Tibial artery (tissue), 4 donors: Measurements from ENCODE around the gene TRAPPC14.

ENCODE experiments used
- DNase-seq, 2 donors: peaks; one replicate each; pipeline ENCODE4 v3.0.0-alpha.2; 2019
- H3K27ac ChIP-seq, 2 donors: fragments of 200-600 bp; sonication (generic) in 1 of 2; 1 replicate in 1 of 2; 2 replicates in 1 of 2; pipeline ENCODE4 v1.5.1; 2018 to 2019; ENCODE audit warnings: mild to moderate bottlenecking in 1 of 2
- H3K27me3 ChIP-seq, 2 donors: fragments of 200-600 bp; sonication (generic) in 1 of 2; one replicate each; pipeline versions ENCODE4 v1.5.1 to v1.6.0; 2016 to 2019
- H3K36me3 ChIP-seq, 3 donors: fragments of 200-600 bp; sonication (generic) in 2 of 3; one replicate each; pipeline ENCODE4 v1.5.1; 2016 to 2019; ENCODE audit warnings: mild to moderate bottlenecking in 2 of 3
- H3K4me1 ChIP-seq, 4 donors: fragments of 200-600 bp; sonication (generic) in 2 of 4; 1 replicate in 3 of 4; 2 replicates in 1 of 4; pipeline ENCODE4 v1.5.1; 2016 to 2019
- H3K4me3 ChIP-seq, 2 donors: fragments of 200-600 bp; sonication (generic) in 1 of 2; 1 replicate in 1 of 2; 2 replicates in 1 of 2; pipeline ENCODE4 v1.5.1; 2018 to 2019; ENCODE audit warnings: mild to moderate bottlenecking in 2 of 2
- H3K9me3 ChIP-seq, 3 donors: fragments of 200-600 bp; sonication (generic) in 1 of 3; one replicate each; pipeline ENCODE4 v1.5.1; 2016 to 2019
- intact Hi-C: fragments of 100-400 bp; cut with DNase I; formaldehyde crosslinking; loops from one replicate; pipeline ENCODE4 v1.15.0; 2023; ENCODE audit warnings: low total_unique reads
- TF ChIP-seq, protein P1 (sequence below), 2 experiments: fragments of 200-600 bp in 1 of 2; fragments of 450-650 bp in 1 of 2; IDR thresholded peaks; one replicate each; pipeline ENCODE4 v1.5.1; 2017 to 2019; ENCODE audit warnings: antibody characterized with exemption in 2 of 2, mild to moderate bottlenecking in 1 of 2, moderate library complexity in 1 of 2

TRAPPC14 gene

DNA sequence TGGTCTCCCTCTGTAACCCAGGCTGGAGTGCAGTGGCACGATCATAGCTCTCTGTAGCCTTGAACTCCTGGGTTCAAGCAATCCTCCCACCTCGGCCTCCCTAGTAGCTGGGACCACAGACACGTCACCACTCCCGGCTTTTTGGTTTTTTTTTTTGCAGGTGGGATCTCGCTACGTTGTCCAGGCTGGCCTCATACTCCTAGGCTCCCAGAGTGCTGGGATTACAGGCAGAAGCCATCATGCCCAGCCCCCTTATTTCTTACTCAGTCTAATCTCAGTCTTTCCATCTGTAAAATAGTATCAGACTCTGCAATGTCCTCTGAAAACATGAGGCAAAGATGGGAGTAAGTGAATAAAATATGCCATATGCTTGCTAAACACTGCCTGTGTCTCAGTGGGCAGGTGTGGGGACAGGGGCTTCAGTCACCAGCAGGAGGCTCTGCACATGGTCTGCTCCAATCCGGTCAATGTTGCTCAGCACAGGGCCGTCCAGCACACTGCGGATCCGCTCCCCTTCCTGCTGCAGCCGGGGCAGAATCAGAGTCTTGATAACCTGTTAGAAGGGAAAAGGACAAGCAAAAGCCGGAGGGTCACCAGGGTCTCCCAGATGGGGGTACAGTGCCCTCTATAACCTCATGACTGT, 48.9 kb downstream of the TRAPPC14 start:
- TF ChIP-seq, protein P1, sequence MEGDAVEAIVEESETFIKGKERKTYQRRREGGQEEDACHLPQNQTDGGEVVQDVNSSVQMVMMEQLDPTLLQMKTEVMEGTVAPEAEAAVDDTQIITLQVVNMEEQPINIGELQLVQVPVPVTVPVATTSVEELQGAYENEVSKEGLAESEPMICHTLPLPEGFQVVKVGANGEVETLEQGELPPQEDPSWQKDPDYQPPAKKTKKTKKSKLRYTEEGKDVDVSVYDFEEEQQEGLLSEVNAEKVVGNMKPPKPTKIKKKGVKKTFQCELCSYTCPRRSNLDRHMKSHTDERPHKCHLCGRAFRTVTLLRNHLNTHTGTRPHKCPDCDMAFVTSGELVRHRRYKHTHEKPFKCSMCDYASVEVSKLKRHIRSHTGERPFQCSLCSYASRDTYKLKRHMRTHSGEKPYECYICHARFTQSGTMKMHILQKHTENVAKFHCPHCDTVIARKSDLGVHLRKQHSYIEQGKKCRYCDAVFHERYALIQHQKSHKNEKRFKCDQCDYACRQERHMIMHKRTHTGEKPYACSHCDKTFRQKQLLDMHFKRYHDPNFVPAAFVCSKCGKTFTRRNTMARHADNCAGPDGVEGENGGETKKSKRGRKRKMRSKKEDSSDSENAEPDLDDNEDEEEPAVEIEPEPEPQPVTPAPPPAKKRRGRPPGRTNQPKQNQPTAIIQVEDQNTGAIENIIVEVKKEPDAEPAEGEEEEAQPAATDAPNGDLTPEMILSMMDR (IDR thresholded peaks at IDR 0.05): no peak
- Histone ChIP-seq H3K27ac (no peak overlapping the region), H3K4me3 (no peak overlapping the region), H3K9me3 (no peaks in the 10 kb centered on the region), H3K27me3 (no peaks in the 10 kb centered on the region), H3K36me3 (peaks cover 42 to 98% (median 79%) of the 10 kb centered on the region in 3 donors), H3K4me1 (no peaks in the 10 kb centered on the region)
- DNase-seq: no peak
- intact Hi-C loops: no loop called here

DNA sequence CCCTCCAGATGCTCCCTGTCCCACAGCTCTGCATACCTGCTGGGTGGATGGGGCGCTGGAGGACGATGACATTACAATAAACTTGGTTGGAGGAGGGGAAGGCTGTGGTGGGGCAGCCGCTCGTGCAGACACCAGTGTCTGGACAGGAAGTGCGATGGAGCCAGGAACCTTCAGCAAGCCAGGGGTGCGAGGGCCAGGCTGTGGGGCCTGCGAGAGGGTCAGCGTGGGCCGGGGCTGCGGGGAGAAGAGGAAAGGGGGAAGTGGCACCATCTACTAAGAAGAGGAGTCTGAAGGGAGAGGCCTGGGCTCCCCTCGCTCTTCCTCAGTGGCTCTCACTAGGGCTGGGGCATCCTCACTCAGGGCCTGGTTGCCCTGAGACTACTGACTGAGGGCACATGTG, 50.6 kb downstream of the TRAPPC14 start:
- Histone ChIP-seq H3K27ac (no peak overlapping the region), H3K36me3 (peaks cover 43 to 99% (median 73%) of the 10 kb centered on the region in 3 donors), H3K4me3 (no peak overlapping the region), H3K4me1 (peaks cover 0 to 1% (median under 1%) of the 10 kb centered on the region in 4 donors), H3K9me3 (no peaks in the 10 kb centered on the region), H3K27me3 (no peaks in the 10 kb centered on the region)
- TF ChIP-seq, protein P1 (IDR thresholded peaks at IDR 0.05): no peak
- no peak for DNase-seq
- intact Hi-C loops: no loop called here

DNA sequence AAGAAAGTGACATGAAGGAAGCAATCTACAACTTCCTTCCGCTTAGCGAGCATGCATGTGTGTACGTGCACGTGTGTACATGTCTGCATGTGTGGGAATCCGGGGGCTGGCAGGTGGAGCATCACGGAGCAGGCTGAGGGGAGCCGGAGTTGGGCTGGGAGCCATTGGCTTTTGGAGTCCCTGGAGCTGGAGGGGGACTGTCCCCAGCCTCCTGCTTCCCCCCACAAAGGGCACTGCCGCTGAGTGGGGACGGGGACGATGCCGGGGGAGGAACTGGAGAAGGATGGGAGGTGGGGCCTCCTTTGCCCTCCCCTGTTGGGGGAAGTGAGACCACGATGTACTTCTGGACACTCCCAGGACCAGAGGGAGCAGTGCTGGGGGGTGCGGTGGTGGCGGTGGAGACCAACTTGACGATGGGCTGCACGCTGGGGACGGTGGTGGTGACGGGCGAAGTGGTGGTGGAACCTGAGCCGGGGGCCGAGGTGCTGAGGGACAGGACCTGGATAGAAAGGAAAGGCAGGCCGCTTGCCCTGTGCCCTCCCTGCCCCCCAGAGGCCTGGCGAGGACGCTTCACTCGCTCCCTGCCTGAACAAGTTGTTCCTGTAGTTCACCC, 51.3 kb downstream of the TRAPPC14 start:
- no peaks in the 10 kb centered on the region for H3K9me3 ChIP-seq
- peaks cover 0 to 8% (median 6%) of the 10 kb centered on the region in 4 donors for H3K4me1 ChIP-seq
- intact Hi-C loops: no loop called here
- H3K4me3 ChIP-seq: no peak overlapping the region
- no peak overlapping the region for H3K27ac ChIP-seq
- H3K36me3 ChIP-seq: peaks cover 40 to 96% (median 66%) of the 10 kb centered on the region in 3 donors
- no peaks in the 10 kb centered on the region for H3K27me3 ChIP-seq
- no peak for DNase-seq
- TF ChIP-seq, protein P1 (IDR thresholded peaks at IDR 0.05): no peak

DNA sequence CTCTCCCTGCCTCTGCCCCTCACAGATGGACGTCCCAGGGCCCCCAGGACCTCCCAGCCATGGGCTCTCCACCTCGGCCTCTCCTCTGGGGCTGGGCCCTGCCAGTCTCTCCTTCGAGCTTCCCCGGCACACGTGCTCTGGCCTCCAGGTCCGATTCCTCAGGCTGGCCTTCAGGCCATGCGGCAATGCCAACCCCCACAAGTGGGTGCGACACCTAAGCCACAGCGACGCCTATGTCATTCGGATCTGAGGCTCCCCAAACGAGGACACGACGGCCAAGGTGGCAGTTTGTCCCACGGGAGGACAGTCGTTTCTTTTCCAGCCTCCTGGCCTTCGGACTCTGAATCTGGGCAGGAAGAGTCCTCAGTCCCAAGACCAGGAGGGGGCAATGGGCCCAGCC, 51.9 kb downstream of the TRAPPC14 start:
- Histone ChIP-seq H3K4me3 (no peak overlapping the region), H3K9me3 (no peaks in the 10 kb centered on the region), H3K36me3 (peaks cover 34 to 90% (median 60%) of the 10 kb centered on the region in 3 donors), H3K27me3 (no peaks in the 10 kb centered on the region), H3K27ac (no peak overlapping the region), H3K4me1 (peaks cover 0 to 9% (median 7%) of the 10 kb centered on the region in 4 donors)
- DNase-seq: no peak
- intact Hi-C loops: no loop called here
- TF ChIP-seq, protein P1 (IDR thresholded peaks at IDR 0.05): no peak

DNA sequence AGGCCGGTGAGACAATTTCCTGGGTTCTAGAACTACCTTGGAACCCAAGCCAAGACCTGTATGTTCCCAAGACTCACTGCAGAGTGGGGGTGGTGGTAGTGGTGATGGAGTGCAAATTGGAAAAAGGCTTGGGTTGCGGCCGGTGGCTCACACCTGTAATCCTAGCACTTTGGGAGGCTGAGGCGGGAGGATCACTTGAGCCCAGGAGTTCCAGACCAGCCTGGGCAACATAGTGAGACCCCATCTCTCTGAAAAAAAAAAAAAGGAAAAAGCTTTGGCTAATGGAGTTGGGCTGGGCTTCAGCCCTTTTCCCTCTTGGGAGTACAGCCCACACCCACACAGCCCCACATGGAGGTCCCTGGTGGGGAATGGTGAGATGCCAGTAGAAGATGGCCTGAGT, 53.0 kb downstream of the TRAPPC14 start:
- no peaks in the 10 kb centered on the region for H3K27me3 ChIP-seq
- H3K36me3 ChIP-seq: peaks cover 29 to 79% (median 49%) of the 10 kb centered on the region in 3 donors
- intact Hi-C loops: no loop called here
- TF ChIP-seq, protein P1 (IDR thresholded peaks at IDR 0.05): no peak
- H3K9me3 ChIP-seq: no peaks in the 10 kb centered on the region
- H3K27ac ChIP-seq: no peak overlapping the region
- DNase-seq: no peak
- no peak overlapping the region for H3K4me3 ChIP-seq
- H3K4me1 ChIP-seq: peaks cover 0 to 9% (median 7%) of the 10 kb centered on the region in 4 donors
